Loucy (cell line): Measurements from ENCODE around the gene HS6ST1.
"Not testable (repeated sequence)": the region's sequence is repeated elsewhere in the genome, so short reads cannot be mapped to it uniquely, and the experiment has no call there.

ENCODE experiments used
- CTCF ChIP-seq: fragments of 200-600 bp; sonication (generic); conservative IDR thresholded peaks from 2 replicates; pipeline ENCODE4 v1.5.1; 2014; ENCODE audit warnings: mild to moderate bottlenecking, antibody characterized with exemption, low read length
- EZH2phosphoT487 ChIP-seq: fragments of 200-600 bp; IDR thresholded peaks from 2 replicates; pipeline ENCODE4 v1.6.1; 2018; ENCODE audit warnings: antibody characterized with exemption, mild to moderate bottlenecking, moderate library complexity, borderline replicate concordance

GRCh38 chr2:128267197-128267596, 51.5 kb downstream of the HS6ST1 start:
- not testable (repeated sequence) for TF ChIP-seq CTCF, EZH2phosphoT487
